Astrocyte of the hippocampus (primary cell): Measurements from ENCODE around the gene NFATC1.
"Not testable (repeated sequence)": the region's sequence is repeated elsewhere in the genome, so short reads cannot be mapped to it uniquely, and the experiment has no call there.

ENCODE experiments used
- DNase-seq: peaks from one replicate; pipeline ENCODE4 v3.0.0; 2011; ENCODE audit warnings: low read depth, low spot score

Gene NFATC1

GRCh38 chr18:79375441-79376154, 20.1 kb upstream of the NFATC1 start:
- DNase-seq: no peak

- not testable (repeated sequence) for DNase-seq
Measured at GRCh38 chr18:79376661-79377060, 19.1 kb upstream of the NFATC1 start.

- no peak for DNase-seq
Measured at GRCh38 chr18:79377187-79377891, 18.4 kb upstream of the NFATC1 start.

- peak; percentile 91 for DNase-seq
Measured at GRCh38 chr18:79378536-79379250, 17.0 kb upstream of the NFATC1 start.

GRCh38 chr18:79379251-79379905, 16.4 kb upstream of the NFATC1 start:
- no peak for DNase-seq

GRCh38 chr18:79379931-79380815, 15.6 kb upstream of the NFATC1 start:
- no peak for DNase-seq

GRCh38 chr18:79380816-79381806, 14.6 kb upstream of the NFATC1 start:
- DNase-seq: peak; percentile 77

- DNase-seq: no peak
Measured at GRCh38 chr18:79381811-79382311, 13.9 kb upstream of the NFATC1 start.

- no peak for DNase-seq
Measured at GRCh38 chr18:79382681-79383387, 12.9 kb upstream of the NFATC1 start.

GRCh38 chr18:79383388-79384056, 12.2 kb upstream of the NFATC1 start:
- no peak for DNase-seq

GRCh38 chr18:79384151-79384807, 11.5 kb upstream of the NFATC1 start:
- no peak for DNase-seq

GRCh38 chr18:79384834-79385233, 10.9 kb upstream of the NFATC1 start:
- no peak for DNase-seq

- DNase-seq: no peak
Measured at GRCh38 chr18:79385326-79385707, 10.4 kb upstream of the NFATC1 start.

GRCh38 chr18:79385708-79386341, 9.9 kb upstream of the NFATC1 start:
- no peak for DNase-seq

- DNase-seq: no peak
Measured at GRCh38 chr18:79386547-79386946, 9.2 kb upstream of the NFATC1 start.

GRCh38 chr18:79387214-79387613, 8.5 kb upstream of the NFATC1 start:
- DNase-seq: no peak

GRCh38 chr18:79387615-79388014, 8.1 kb upstream of the NFATC1 start:
- no peak for DNase-seq
